Smooth muscle cell of the brain vasculature (primary cell): ENCODE results near the gene RBM17.
"Not testable (repeated sequence)": the region's sequence is repeated elsewhere in the genome, so short reads cannot be mapped to it uniquely, and the experiment has no call there.

ENCODE experiments used
- DNase-seq: peaks from one replicate; pipeline ENCODE4 v3.0.0-alpha.2; 2012; ENCODE audit warnings: low read depth, low spot score

Gene RBM17, protein sequence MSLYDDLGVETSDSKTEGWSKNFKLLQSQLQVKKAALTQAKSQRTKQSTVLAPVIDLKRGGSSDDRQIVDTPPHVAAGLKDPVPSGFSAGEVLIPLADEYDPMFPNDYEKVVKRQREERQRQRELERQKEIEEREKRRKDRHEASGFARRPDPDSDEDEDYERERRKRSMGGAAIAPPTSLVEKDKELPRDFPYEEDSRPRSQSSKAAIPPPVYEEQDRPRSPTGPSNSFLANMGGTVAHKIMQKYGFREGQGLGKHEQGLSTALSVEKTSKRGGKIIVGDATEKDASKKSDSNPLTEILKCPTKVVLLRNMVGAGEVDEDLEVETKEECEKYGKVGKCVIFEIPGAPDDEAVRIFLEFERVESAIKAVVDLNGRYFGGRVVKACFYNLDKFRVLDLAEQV

DNA sequence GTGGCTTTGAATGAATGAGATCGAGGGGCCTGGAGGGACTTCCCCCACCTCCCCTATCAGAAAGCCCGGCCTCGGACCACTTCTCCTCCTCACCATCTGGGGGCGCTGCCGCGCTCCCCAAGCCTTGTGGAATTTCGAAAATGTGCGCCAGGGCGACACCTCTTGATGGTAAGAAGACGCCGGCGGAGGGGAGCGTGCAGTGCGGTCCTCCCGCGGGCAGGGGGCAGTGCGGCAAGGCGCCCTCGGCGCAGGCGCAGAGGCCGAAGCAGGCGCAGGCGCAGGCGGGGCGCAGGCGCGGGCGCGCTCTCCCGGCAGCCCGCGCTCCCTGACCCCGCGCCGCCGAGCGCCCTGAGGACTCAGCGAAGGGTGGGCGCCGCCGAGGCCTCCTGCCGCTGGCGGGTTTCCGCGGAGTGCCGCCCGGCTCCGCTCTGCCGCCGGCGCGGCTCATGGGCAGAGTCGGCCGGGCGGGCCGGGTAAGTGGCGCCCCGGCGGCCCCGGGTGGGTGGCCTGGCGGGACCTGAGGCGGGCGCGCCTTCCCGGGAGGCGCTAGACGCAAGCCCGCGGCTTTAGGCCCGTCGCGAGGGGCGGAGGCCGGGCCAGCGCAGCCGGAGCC lies at the start of gene RBM17:
TSS of gene RBM17 (plus strand) at position 314 of the 613 bp plus-strand sequence. CDS start 8,032 bp downstream, outside the sequence.
- DNase-seq: peak; percentile 93

DNA sequence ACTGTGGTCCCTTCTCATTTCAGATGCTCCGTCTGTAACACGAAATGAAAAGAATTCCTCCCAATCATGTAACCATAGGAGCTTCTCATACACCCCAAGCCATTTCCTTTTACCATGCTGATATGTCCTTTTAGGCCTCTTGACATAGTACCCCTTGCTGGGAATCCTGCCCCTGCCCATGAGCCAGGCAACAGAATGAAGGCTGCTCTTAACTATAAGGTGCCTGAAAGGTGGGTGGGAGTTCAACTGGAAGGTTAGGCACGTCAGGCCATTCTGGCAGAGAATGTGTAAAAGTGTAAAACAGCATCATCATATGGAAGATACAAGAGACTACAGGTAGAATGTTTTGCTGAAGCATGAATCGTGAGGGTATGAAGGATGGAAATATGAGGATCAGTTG lies 49.1 kb upstream of the RBM17 start:
- DNase-seq: no peak

DNA sequence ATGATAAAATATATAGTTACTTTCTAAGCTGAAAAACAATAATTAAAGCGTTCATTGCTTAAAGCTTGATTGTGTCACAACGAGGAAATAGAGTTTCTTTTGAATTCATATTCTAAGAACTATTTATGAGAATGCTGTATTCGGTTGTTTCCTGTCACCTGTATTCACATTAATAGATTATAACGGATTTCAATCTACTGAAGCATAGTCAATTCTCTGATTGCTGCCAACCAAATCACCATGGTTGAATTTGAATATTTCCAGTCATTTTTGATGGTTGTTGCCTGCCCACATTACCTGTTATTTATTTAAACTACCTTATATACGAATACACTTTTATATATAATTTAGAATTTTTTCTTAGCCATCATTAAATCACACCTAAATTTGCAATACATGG lies 48.6 kb upstream of the RBM17 start:
- DNase-seq: no peak

DNA sequence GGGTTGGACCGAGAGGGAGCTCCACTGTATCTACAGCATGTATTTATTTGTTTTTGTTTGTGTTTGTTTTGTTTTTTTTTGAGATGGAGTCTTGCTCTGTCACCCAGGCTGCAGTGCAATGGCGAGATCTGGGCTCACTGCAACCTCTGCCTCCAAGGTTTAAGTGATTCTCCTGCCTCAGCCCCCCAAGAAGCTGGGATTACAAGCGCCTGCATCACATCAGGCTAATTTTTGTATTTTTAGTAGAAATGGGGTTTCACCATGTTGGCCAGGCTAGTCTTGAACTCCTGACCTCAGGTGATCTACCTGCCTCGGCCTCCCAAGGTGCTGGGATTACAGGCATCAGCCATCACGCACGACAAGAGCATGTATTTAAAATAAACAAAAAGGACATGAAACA lies 45.5 kb upstream of the RBM17 start:
- not testable (repeated sequence) for DNase-seq

DNA sequence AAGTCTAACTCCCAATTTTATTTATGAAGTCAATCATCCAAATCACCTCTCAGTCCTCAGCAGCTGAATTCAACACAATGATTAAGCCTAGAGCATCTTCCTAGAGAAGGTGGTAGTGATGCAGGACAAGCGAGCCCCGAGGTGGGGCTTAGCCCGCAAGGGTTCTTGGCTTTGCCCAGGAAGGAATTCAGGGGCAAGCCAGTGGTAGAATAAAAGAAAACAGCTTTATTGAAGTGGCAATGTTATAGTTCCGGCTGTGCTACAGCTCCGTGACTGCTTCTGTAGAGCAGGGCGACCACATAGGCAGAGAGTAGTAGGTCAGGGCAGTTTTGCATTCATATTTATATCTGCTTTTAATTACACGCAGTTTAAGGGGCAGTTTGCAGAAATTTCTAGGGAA lies 44.8 kb upstream of the RBM17 start:
- DNase-seq: no peak

DNA sequence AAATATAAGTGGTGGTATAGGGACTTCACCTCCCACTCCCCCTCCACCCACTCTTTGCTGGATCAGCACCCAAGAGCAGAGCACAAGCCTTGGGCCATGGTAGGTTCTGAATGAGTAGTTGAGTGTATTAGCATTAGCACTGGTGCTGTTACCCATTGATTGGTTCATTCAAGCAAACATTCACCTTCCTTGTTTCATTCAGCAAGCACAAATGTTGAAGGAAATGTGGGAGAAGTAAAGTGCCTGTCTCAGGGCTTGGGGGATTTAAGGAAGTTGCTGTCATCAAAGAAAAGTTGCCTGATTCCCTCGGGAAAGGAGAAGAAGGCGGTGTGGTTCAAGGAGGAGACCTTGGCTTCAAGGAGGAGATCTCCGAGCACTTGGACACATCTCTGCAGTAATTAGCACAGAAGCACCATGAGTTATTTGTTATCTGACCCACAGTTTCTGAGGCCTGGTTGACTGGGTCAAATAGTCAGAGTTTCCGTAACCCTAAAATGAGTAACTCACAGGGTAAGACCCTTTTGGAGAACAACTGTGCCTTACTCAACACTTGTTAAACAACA lies 44.0 kb upstream of the RBM17 start:
- DNase-seq: no peak

DNA sequence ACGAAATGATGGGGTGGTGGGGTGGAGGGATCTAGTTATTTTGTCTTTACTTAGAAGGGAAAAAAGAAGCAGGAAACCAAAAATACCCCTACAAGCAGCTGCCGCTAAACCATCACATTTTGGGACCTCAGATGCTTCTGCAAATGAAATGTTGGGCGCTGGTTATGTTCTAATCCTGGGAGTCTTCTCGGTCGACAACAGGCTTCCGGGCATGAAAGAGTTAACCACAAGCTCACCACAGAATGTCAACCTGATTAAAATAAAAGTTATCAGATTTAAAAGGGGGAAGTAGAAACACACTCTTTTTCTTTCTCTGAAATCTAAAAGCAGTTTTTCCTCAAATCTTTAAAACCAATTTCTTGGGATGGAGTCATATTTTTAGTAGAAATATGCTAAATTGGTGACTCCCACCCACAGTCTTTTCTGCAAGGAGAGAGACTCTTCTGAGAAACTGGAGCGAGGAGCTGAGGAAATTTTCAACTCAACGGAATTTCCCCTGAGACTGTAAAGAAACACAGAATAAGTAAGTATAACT lies 43.5 kb upstream of the RBM17 start:
- no peak for DNase-seq

DNA sequence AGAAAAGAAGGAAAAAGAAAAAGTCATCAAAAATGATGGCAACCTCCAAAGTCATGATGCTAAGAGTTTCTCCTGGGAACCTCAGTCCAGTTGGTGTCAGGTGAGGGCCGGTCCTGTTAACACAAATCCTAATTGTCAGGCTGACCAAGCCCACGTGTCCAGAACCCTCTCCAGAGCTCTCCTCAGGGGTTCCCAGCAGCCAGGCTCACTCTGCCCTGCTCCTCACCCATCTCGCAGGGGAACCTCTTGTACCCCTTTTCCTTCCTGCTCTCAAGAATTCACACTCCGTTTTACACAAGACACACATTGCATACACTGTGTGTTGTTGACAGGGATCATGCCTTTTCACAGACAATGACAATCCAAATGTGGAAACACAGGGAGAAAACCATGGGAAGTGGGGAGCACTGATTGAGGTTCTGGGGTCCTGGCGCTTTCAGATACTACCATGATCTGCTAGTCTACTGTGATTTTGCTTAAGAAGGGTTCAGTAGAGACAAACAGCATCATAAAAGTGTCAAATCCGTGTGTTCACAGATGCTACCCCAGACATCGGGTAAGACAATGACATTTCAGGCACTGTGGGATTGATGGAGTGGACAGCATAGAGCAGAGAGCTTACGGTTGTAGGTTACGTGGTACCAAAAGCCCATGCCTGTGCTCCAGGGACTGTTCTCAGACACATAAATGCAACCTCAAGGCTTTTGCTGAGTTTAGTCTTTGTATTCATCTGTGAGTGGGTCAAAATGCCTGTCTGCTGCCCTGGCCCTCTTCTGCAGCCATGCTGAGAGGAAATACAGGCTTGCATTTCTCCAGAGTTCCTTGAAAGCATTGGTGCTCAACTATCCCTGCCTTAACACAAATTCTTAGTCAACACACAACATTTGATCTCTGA lies 42.7 kb upstream of the RBM17 start:
- DNase-seq: no peak

DNA sequence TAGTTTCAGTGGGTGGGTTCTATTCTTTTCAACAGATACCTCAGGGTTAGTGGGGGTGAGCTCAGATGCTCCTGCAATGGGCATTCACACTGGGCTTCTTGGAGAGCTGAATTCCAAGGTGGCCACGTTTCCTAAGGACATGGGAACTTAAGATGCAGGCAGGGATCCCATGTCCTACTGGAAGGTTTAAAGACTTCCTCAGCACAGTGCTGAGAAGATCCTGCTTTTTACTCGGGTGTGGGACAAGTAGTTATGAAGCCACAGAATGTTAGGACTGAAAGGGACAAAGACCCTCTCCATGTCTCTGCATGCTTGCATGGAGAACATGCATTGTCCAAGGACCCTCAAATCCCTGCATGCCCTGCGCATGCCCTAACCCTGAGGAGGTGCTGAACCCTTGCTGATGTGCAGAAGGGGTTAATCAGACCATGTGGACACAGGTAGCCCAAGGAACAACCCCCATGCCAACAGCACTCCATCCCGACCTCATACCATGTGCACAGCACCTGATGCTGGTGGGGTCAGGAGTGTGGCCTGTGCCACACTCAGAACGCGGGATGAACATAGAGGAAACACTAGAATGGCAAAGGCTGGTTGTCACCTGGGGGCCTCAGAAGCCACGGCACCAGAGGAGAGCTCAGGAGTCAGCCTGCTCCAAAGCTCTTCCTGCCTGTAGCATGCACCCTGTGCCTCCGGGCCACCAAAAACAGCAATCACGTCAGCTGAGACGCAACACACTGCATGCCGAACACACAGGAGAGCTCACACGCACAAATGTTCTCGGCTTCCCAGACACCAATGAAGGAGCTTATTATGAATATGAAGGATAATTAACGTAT lies 41.8 kb upstream of the RBM17 start:
- no peak for DNase-seq

DNA sequence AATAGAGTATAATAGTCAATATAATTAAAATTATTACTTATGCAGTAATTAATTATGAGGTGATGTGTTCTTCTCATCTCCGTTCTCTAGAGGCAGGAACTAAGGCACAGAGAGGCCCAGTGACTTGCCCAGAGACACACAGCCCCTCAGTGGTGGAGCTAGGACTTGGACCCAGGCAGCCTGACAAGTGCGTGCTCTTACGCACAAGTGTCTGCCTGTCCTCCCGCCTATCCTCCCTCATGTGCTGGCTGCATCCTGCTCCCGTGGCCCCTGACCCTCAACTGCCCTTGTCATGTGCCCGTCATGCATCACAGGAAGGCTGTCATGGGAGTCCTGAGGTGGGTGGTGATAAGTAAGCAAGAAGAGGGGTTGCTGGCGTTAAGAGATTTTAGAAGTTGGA lies 41.0 kb upstream of the RBM17 start:
- no peak for DNase-seq

DNA sequence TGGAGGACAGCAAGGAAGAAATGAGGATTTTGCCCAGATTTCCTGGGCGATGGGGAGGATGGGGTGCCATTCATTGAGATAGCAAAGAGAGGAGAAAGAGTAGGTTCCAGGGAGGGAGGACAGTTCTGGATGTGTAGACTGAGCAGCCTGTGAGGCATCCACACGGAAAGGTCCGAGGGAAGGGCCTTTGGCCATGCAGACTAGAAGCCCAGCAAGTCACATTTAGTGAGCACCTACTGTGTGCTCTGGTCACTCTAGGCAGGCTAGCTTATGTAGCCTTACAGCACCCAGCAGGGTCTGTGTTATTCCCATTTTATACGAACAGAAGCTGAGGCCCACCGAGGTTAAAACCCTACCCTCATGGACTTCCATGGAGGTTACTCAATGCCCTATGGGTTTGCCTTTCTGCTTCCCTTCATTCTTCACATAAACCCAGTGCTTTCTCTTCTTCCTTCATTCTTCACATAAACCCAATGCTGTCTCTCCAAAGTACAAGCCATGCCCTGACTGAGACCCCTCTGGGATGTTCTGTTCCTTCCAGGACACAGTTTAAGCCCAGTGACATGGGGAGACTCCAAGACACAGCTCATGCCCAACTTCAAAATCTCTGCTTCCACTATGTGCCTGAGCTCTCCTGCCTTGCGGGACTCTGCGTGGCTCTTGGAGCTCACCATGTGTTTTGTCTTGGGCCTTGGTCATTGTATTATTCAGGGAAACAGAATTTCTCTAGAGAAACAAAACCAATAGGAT lies 40.4 kb upstream of the RBM17 start:
- DNase-seq: no peak

DNA sequence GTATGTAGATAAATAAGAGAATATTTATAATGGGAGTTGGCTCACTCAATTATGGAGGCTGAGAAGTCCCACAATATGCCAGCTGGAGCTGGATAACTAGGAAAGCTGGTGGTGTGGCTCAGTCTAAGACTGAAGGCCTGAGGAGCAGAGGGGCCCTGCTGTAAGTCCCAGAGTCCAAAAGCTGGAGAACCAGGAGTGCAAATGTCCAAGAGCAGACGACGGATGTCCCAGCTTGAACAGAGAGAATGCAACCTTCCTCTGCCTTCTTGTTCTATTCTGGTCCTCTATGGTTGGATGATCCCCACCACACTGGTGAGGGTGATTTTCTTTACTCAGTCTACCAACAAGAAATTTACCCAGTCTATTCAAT lies 39.8 kb upstream of the RBM17 start:
- no peak for DNase-seq

DNA sequence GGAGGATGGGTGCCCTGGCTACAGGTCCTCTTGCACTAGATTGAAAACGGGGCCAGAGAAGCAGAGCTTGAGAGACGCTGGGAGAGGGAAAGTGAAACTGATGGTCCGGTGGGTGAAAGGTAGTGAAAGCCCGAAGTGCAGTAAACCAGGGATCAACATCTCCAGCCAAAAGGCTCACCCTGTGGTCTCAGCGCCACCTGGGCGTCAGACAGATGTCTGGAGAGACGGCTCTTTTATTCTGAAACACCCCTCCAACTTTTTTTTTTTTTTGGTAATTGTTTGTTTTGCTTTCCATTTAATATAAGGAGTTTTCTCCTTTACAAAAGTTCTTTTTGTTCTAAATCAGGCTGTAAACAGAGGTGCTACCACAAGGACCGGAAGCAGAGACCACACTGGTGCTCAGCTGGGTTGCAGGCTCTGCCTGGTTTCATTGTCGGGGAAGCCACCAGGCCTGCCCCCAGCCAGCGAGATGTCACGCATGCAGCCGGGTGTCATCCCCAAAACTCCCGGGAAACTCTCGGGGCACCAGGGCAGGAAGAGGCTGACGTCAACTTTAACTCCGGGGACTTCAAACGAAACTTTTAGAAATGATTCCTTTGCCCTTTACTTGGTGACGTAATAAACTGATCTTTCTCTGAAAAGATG lies 37.9 kb upstream of the RBM17 start:
- peak; percentile 9 for DNase-seq

DNA sequence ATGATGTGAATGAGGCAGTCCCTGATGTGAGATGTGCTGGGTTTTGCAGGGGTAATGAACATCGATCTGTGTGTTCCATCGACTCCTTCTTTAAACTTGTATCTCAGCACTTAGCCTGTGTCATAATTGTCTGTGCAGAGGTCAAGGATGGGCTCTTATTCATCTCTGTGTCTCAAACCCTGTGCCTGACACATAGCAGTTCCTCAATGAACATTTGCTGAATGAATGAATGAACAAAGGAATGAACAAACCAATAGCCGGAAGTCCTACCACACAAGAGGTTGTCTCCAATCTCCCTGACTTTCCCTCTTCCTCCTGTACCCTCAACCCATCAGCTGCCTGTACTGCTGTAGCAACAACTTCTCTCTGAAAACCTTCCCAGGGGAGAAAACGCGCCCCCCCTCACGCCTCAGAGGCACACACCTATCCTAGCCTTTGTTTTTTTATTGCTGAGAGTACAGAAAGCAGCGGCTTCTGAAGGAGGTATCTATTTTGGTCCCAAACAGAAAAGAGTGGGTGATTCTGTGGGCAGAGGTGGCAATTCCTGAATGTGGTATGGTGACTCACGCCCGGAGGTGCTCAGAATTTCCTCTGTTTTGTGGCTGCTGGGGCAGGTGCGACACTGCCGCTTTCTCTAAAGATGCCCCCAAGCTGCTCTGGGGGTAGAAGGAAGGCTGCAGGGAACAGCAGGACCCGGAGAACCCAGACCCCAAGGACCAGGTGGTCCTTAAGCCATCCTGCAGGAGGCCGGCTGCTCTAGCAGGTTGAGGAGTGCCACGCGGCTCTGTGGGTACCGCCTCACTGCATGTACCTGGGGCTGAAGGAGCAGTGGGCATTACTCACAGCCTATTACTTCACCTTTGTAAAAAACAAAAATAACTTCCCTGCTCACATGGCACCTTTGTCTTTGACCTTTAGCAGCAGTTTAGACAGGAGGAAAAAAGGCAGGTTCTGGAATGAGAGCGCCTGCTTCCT lies 36.3 kb upstream of the RBM17 start:
- no peak for DNase-seq

DNA sequence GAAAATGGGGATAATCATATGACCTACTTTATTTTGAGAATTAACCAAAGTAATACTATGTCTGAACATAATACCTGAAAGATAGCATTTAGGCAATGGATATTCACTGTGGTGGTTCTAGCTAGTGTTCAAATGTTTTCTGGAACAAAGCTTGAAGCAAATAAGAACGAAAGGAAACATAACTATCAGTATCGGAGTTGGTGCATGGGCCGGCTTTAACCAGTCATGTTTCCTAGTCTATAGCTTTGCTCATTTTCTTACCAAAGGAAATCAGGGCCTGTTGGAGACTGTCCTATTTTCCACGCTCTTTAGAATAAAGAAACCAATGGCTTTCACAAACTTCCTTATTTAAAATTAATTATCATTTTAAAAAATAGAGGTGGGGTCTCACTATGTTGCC lies 35.5 kb upstream of the RBM17 start:
- DNase-seq: no peak

DNA sequence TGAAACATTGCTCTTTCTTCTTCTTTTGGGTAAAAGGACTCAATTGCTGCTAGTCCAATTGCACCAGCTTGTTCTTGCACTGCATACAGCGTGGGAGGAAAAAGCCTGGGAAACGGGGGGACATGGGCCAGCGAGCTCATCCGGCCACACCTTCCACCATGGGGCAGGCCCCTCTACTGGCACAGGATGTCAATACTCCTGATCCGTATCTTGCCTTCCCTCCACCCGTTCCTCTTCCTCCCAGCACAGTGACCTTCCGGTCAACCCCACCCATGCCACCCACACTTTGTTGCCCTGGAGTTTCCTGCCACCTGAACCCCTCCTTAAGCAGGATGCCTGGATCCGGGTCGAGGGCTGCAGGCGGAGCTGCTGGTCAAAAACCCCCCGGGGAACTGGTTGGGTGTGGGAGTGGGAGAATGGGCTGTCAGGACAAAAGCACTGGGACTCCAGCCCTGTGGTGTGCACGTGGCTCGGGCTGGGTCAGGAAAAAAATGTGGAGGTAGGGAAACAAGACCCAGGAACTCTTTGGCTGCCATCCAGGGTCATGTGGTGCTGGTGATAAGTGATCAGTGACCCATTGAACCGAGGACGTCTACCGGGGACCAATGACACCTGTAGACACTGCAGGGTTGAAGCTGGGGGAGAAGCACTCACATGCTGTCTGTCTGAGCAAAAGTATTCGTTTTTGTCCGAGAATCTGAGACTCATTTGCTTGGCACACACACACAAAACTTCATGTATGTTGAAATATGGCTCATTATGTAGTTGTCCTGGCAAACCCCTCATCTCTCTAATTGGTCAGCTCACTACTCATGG lies 34.8 kb upstream of the RBM17 start:
- no peak for DNase-seq

DNA sequence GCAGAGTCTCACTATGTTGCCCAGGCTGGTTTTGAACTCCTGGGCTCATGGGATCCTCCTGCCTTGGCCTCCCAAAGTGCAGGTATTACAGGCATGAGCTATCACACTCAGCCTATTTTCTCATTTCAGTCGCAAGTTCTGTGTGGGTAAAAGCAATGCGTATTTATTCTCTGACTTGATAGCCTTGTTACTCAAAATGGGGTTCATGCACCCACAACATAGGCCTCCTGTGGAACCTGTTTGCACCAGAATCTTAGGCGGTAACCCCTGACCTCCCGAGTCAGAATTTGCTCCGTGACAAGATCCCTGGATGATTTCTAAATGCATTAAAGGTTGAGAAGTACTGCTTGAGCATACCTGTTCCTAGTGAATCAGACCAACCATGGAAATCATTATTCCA lies 34.0 kb upstream of the RBM17 start:
- no peak for DNase-seq

DNA sequence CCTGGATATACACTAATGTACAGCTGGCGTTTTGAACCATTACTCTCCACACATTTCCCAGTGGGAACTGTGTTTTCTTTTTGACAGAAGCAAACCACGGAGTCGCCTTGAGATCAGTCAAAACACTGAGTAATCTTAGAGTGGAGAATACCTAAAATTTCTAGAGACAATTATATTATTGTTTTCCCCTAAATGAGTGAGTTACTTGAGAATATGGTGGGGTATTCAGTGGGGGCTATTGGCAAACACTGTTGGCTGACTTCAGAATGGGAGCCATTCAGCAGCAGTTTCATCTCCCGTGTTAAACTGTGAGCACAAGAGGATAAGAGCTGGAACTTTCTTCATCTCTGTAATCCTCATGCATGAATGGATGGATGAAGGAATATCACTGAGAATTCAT lies 32.9 kb upstream of the RBM17 start:
- no peak for DNase-seq
